ENCODE results near the gene DLST. TPM values are rescaled to one million over a fixed set of nuclear protein-coding genes. Genes with fewer than 3 reads are reported as not detected.

The DLST gene
- total and polyA plus RNA-seq, 9 donors = 41.0 to 100 (median 68.6) TPM

DNA sequence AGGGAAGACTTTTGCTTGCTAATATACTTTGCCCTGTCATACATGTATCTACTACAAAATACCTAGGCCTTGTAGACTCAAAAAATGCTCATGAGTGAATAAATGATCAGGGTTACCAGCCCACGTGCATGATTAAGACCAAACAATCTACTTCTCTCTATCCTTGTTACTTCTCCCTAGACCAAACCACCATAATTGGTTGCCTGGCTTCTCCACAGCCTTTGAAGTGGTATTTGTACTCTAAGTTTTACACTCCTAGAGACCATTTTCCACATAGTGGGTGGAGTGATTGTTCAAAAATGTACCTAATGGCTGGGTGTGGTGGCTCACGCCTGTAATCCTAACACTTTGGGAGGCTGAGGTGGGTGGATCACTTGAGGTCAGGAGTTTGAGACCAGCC is 55.5 kb downstream of the DLST start:
- TF ChIP-seq EP300 (IDR thresholded peaks at IDR 0.05) (no peak), POLR2A (IDR thresholded peaks at IDR 0.05) (no peak)
- TF ChIP-seq, protein P1, sequence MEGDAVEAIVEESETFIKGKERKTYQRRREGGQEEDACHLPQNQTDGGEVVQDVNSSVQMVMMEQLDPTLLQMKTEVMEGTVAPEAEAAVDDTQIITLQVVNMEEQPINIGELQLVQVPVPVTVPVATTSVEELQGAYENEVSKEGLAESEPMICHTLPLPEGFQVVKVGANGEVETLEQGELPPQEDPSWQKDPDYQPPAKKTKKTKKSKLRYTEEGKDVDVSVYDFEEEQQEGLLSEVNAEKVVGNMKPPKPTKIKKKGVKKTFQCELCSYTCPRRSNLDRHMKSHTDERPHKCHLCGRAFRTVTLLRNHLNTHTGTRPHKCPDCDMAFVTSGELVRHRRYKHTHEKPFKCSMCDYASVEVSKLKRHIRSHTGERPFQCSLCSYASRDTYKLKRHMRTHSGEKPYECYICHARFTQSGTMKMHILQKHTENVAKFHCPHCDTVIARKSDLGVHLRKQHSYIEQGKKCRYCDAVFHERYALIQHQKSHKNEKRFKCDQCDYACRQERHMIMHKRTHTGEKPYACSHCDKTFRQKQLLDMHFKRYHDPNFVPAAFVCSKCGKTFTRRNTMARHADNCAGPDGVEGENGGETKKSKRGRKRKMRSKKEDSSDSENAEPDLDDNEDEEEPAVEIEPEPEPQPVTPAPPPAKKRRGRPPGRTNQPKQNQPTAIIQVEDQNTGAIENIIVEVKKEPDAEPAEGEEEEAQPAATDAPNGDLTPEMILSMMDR (IDR thresholded peaks at IDR 0.05) = no peak
- Histone ChIP-seq H3K4me1 (ENCODE audit: insufficient read depth) (peaks cover 14% of the 10 kb centered on the region), H3K27me3 (no peaks in the 10 kb centered on the region), H3K9me3 (no peaks in the 10 kb centered on the region), H3K4me3 (no peak overlapping the region), H3K36me3 (no peaks in the 10 kb centered on the region), H3K27ac (no peak overlapping the region)
- intact Hi-C loops (cut with DNase I) = no loop called here
- DNase-seq = no peak
- 88 to 95% (median 93%) methylated on average over 2 of the region's 2 CpGs for WGBS, 3 donors

DNA sequence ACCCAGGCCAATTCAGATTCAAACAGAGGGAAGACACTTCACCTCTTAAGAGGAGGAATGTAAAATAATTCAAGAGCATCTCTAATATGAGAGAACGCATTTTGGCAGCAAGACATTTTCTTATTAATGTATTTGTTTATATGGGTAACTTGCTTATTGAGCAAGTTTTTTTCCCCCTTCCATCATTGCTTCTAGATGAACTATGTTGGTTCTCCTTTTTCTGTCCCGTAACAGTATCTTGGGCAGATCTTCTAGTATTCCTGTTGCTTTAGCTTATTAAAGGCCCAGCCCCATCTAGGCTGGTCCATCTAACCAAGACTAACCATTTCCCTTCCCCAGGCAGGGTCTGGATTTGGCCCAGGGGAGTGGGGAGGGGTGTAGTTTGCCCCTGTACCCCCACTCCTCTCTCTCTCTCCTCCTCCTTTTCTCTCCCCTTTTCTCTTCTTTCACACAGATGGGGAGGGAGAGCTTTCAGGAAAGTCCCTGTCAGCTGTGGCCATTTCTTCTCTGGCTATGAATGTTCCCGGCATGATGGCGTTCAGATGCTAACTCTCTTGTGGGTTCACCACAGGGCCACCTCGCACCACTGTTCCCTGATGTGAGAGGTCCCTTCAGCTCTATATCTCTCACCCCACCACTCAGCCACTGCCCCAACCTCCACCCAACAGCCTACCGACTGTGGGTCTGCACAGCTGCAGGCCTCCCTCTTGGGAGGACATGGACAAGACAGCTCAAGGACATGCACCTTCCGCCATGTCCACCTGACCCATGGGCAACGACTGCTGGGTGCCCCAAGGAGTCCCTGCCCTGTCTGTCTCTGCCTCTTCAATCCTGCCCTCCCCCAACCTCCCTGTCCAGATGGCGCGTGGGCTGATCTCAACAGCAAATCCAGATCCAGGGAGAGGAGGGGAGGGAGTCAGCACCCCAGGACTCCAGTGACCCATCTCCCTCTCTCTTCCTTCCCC is 57.1 kb downstream of the DLST start:
- DNase-seq = no peak
- TF ChIP-seq EP300 (IDR thresholded peaks at IDR 0.05) (no peak), POLR2A (IDR thresholded peaks at IDR 0.05) (no peak)
- TF ChIP-seq, protein P1 (IDR thresholded peaks at IDR 0.05) = no peak
- H3K27me3 ChIP-seq = no peaks in the 10 kb centered on the region
- H3K4me3 ChIP-seq = no peak overlapping the region
- H3K27ac ChIP-seq = no peak overlapping the region
- 85 to 87% (median 86%) methylated on average over 10 of the region's 10 CpGs for WGBS, 3 donors
- H3K9me3 ChIP-seq = no peaks in the 10 kb centered on the region
- H3K36me3 ChIP-seq = no peaks in the 10 kb centered on the region
- intact Hi-C loops (cut with DNase I) = no loop called here
- H3K4me1 ChIP-seq (ENCODE audit: insufficient read depth) = peaks cover 13% of the 10 kb centered on the region

DNA sequence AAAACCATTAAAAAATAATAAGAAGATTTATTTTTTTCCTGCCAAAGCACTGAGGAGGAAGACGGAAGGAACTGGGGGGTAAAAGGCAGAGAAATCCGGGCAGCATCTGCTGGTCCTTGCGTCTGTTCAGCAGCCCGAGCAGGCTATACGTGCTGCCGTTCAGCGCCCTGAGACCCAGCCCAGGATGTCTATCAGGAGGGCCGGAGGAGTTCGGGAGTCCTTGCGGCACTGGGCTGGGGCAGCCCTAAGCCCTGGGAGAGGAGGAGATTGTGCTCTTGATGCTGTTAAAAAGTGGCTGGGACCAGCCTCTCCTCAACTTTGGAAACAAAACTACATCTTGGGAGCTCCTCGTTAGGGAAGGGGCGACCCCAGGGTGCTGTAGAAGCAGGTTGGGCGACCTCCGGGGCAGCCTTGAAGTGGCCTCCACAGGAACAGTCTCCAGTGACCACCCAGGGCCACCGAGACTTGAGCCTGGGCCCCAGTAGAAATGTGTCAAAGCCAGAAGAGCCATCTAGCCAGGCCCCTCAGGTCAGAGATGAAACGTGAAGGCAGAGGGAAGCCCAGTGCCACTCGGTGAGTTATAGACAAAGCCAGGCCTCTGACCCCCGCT is 59.3 kb downstream of the DLST start:
- Histone ChIP-seq H3K27ac (no peak overlapping the region), H3K9me3 (no peaks in the 10 kb centered on the region), H3K27me3 (no peaks in the 10 kb centered on the region), H3K4me3 (no peak overlapping the region), H3K4me1 (ENCODE audit: insufficient read depth) (peaks cover 10% of the 10 kb centered on the region), H3K36me3 (no peaks in the 10 kb centered on the region)
- WGBS, 3 donors = 87 to 92% (median 89%) methylated on average over 18 of the region's 18 CpGs
- intact Hi-C loops (cut with DNase I) = loop anchor here in 3 of 4 donors (10.0 kb wide), 2 partner anchors 144 to 364 kb away; no protein-coding TSS in a partner anchor
- TF ChIP-seq POLR2A (IDR thresholded peaks at IDR 0.05) (no peak), EP300 (IDR thresholded peaks at IDR 0.05) (no peak)
- TF ChIP-seq, protein P1 (IDR thresholded peaks at IDR 0.05) = no peak
- DNase-seq = no peak

DNA sequence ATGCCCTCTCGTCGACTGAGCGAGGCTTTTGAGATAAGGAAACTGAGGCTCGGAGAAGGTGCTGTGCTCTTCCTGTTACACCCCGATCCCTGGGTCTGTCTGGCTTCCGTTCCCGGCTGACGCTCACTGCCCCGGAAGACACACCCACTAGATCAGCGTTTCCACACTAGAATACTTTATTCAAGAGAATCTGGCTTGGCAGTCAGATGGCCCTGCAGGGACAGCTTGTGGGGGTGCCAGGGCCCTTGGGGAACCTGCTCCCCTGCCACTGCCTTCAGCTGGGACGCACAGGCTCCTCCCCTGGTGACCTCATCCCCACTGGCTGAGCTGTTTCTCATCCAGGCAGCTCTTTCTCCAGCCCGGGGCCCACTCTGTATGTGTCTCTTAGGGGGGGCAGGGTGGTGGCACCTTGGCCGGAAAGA is 60.0 kb downstream of the DLST start:
- intact Hi-C loops (cut with DNase I) = loop anchor here in 3 of 4 donors (10.0 kb wide), 2 partner anchors 143 to 363 kb away; no protein-coding TSS in a partner anchor
- no peaks in the 10 kb centered on the region for H3K9me3 ChIP-seq
- DNase-seq = no peak

More for the DNA sequence above, 60.0 kb downstream of the DLST start:
- H3K4me3 ChIP-seq = no peak overlapping the region
- TF ChIP-seq EP300 (IDR thresholded peaks at IDR 0.05) (no peak), POLR2A (IDR thresholded peaks at IDR 0.05) (no peak)
- TF ChIP-seq, protein P1 (IDR thresholded peaks at IDR 0.05) = no peak
- WGBS, 3 donors = 60 to 72% (median 63%) methylated on average over 12 to 13 of the region's 13 CpGs
- no peaks in the 10 kb centered on the region for H3K27me3 ChIP-seq
- H3K4me1 ChIP-seq (ENCODE audit: insufficient read depth) = peaks cover 13% of the 10 kb centered on the region
- no peaks in the 10 kb centered on the region for H3K36me3 ChIP-seq
- H3K27ac ChIP-seq = no peak overlapping the region
